K562 (cell line): ENCODE data around the gene SNRPA. TPM values are rescaled to one million over a fixed set of nuclear protein-coding genes. Genes with fewer than 3 reads are reported as not detected.

Experiments
- C11orf30 ChIP-seq: fragments of 450-650 bp; IDR thresholded peaks from 2 replicates; pipeline ENCODE4 v1.6.1; 2016; ENCODE audit warnings: low read depth, mild to moderate bottlenecking
- IFI16 ChIP-seq: fragments of 250-450 bp; sonication (Bioruptor Pico); IDR thresholded peaks from 2 replicates; pipeline ENCODE4 v2.1.2; 2022; ENCODE audit warnings: mild to moderate bottlenecking, inconsistent platforms
- JUN ChIP-seq, 2 experiments: sonication (generic) in 1 of 2; formaldehyde crosslinking in 1 of 2; IDR thresholded peaks; 2 replicates each; pipeline versions ENCODE4 v1.6.1 to v1.8.0; 2012 to 2022; ENCODE audit warnings: borderline replicate concordance in 2 of 2, mild to moderate bottlenecking in 2 of 2, improper control_type of control experiment in 1 of 2, low read depth in 1 of 2, low read length in 1 of 2, missing genetic modification reagents in 1 of 2
- KDM1A ChIP-seq, 2 experiments: fragments of 450-650 bp; IDR thresholded peaks; 2 replicates each; pipeline ENCODE4 v1.6.1; 2016; ENCODE audit warnings: mild to moderate bottlenecking in 2 of 2
- NFATC3 ChIP-seq: fragments of 450-650 bp; IDR thresholded peaks from 2 replicates; pipeline ENCODE4 v1.6.1; 2017; ENCODE audit warnings: mild to moderate bottlenecking
- NFXL1 ChIP-seq: fragments of 450-650 bp; formaldehyde crosslinking; IDR thresholded peaks from 2 replicates; pipeline ENCODE4 v1.4.0; 2021; ENCODE audit warnings: mild to moderate bottlenecking
- PHB2 ChIP-seq: fragments of 450-650 bp; IDR thresholded peaks from 2 replicates; pipeline ENCODE4 v1.6.1; 2017; ENCODE audit warnings: low read depth
- RHOXF2B ChIP-seq: fragments of 250-450 bp; sonication (Bioruptor Pico); conservative IDR thresholded peaks from 2 replicates; pipeline ENCODE4 v1.5.1; 2021
- SRF ChIP-seq, 2 experiments: fragments of 250-450, 450-650 bp in 1 of 2; sonication (Bioruptor Pico) in 1 of 2; sonication (generic) in 1 of 2; formaldehyde crosslinking; IDR thresholded peaks; 2 replicates each; pipeline versions ENCODE4 v1.5.0 to v1.5.1; 2020 to 2022; ENCODE audit warnings: mild to moderate bottlenecking in 1 of 2, missing genetic modification reagents in 1 of 2
- TCF7 ChIP-seq: sonication (generic); IDR thresholded peaks from 2 replicates; pipeline ENCODE4 v1.6.1; 2016; ENCODE audit warnings: antibody characterized with exemption, borderline replicate concordance
- ZNF165 ChIP-seq: fragments of 250-450 bp; sonication (Bioruptor Pico); IDR thresholded peaks from 2 replicates; pipeline ENCODE4 v1.4.0; 2020; ENCODE audit warnings: borderline replicate concordance
- ZNF695 ChIP-seq: fragments of 450-650 bp; formaldehyde crosslinking; IDR thresholded peaks from 2 replicates; pipeline ENCODE4 v1.4.0; 2020; ENCODE audit warnings: mild to moderate bottlenecking, moderate library complexity
- ZSCAN29 ChIP-seq: fragments of 450-650 bp; IDR thresholded peaks from 2 replicates; pipeline ENCODE4 v1.6.1; 2017
- polyA plus RNA-seq, 8 experiments: library from polyadenylated mRNA; depleted of rRNA in 4 of 8; stranded (reverse) in 5 of 8; unstranded in 3 of 8; fragments of >200 nt; fragmentation: Nextera tagmentation in 2 of 8; fragmentation: Illumina TruSeq in 1 of 8; extraction: Ambion mirVana in 2 of 8; extraction: Trizol in 1 of 8; gene quantifications; 2 replicates each; pipeline versions ENCODE4 v1.2.1 to v1.2.3, GENCODE V29; 2011 to 2014; ENCODE audit warnings: inconsistent platforms in 1 of 8, missing spikeins in 1 of 8
- total RNA-seq, 7 experiments: library from RNA; depleted of rRNA in 6 of 7; stranded (reverse); fragments of >200 nt in 6 of 7; fragmentation: Illumina TruSeq in 2 of 7; extraction: Trizol in 2 of 7; gene quantifications; 2 replicates each; pipeline versions ENCODE4 v1.2.1 to v1.2.3, GENCODE V29; 2011 to 2021; ENCODE audit warnings: low replicate concordance in 1 of 7
- TF ChIP-seq, protein P1 (sequence below): fragments of 250-450 bp; sonication (Bioruptor Pico); IDR thresholded peaks from 2 replicates; pipeline ENCODE4 v1.8.0; 2022; ENCODE audit warnings: moderate library complexity, mild to moderate bottlenecking, inconsistent platforms
- TF ChIP-seq, protein P2 (sequence below): fragments of 200-400 bp; formaldehyde crosslinking; IDR thresholded peaks from 2 replicates; pipeline ENCODE4 v1.6.1; 2017; ENCODE audit warnings: mild to moderate bottlenecking, low read depth, low read length, moderate library complexity
- TF ChIP-seq, protein P3 (sequence below): fragments of 450-650 bp; IDR thresholded peaks from 2 replicates; pipeline ENCODE4 v1.6.1; 2018; ENCODE audit not compliant: partially characterized antibody
- TF ChIP-seq, protein P4 (sequence below): fragments of 250-450 bp; sonication (Bioruptor Pico); IDR thresholded peaks from 2 replicates; pipeline ENCODE4 v1.4.0; 2020; ENCODE audit warnings: mild to moderate bottlenecking, moderate library complexity

Gene SNRPA
- total and polyA plus RNA-seq, 9 of the 15 experiments (the other 6 are each of a cell fraction or from before 2014, with no cell fraction given) = 16.3 to 311 (median 193) TPM

DNA sequence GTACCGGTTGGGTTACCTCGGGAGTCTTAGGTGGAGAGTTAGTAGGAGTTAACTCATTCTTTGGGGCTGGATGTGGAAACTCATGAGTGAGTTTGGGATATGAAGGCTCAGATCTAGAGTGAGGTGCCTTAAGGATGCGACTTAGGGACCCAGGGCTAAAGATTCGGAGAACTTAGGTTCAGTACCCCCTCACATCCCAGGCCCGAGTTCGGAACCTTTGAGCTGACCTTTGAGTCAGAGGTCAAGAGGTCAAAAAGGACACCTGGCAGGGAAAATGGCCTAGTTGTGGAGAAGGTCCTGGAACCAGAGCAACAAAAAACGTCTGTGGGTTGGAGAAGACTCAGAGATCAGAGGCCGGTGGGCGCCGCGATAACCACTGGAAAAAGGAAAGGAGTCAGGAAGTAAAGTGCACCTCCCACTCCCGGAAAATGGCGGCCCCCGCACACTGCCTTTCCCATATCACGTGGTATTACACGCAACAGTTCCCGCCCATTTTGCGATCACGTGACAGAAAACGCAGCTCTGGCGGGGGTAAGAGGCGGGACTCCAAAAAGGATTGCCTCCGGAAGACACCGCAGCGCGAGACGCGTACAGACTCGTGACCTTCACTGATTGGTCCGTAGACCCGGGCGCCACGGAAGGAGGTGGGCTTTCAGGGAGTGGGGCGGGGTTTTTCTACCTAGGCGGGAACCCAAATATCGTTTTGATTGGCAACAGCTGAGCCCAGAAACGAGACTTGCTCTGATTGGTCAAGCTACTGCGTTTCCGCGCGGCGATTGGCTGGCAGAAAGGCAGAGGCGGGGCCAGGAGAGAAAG lies 737 bp upstream of the SNRPA start, which contains the start of gene ACTMAP (continued):
- TF ChIP-seq, protein P1, sequence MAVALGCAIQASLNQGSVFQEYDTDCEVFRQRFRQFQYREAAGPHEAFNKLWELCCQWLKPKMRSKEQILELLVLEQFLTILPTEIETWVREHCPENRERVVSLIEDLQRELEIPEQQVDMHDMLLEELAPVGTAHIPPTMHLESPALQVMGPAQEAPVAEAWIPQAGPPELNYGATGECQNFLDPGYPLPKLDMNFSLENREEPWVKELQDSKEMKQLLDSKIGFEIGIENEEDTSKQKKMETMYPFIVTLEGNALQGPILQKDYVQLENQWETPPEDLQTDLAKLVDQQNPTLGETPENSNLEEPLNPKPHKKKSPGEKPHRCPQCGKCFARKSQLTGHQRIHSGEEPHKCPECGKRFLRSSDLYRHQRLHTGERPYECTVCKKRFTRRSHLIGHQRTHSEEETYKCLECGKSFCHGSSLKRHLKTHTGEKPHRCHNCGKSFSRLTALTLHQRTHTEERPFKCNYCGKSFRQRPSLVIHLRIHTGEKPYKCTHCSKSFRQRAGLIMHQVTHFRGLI (CRISPR knock-in tag) = no peak
- TF ChIP-seq ZNF165 (CRISPR knock-in tag) (no peak), PHB2 (no peak), C11orf30 (peak; percentile 24), NFATC3 (peak; percentile 82), KDM1A (IDR thresholded peaks at IDR 0.05) (no peak), IFI16 (CRISPR knock-in tag) (no peak), RHOXF2B (CRISPR knock-in tag) (peak; percentile 69; the same call in 1 of the 2 replicates), TCF7 (no peak; the same call in 1 of the 2 replicates), ZNF695 (CRISPR knock-in tag) (no peak), SRF (CRISPR knock-in tag; IDR thresholded peaks at IDR 0.05) (no peak), NFXL1 (CRISPR knock-in tag) (no peak), JUN (IDR thresholded peaks at IDR 0.05; ENCODE audit: borderline replicate concordance, low read depth, low read length) (0 out of 2 replicates have a peak, but pooled peaks have one; percentile 49), JUN (CRISPR knock-in tag; IDR thresholded peaks at IDR 0.05; ENCODE audit: borderline replicate concordance) (no peak), ZSCAN29 (peak; percentile 69; the same call in 1 of the 2 replicates)
- TF ChIP-seq, protein P2, sequence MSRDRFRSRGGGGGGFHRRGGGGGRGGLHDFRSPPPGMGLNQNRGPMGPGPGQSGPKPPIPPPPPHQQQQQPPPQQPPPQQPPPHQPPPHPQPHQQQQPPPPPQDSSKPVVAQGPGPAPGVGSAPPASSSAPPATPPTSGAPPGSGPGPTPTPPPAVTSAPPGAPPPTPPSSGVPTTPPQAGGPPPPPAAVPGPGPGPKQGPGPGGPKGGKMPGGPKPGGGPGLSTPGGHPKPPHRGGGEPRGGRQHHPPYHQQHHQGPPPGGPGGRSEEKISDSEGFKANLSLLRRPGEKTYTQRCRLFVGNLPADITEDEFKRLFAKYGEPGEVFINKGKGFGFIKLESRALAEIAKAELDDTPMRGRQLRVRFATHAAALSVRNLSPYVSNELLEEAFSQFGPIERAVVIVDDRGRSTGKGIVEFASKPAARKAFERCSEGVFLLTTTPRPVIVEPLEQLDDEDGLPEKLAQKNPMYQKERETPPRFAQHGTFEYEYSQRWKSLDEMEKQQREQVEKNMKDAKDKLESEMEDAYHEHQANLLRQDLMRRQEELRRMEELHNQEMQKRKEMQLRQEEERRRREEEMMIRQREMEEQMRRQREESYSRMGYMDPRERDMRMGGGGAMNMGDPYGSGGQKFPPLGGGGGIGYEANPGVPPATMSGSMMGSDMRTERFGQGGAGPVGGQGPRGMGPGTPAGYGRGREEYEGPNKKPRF = no peak
- TF ChIP-seq, protein P3, sequence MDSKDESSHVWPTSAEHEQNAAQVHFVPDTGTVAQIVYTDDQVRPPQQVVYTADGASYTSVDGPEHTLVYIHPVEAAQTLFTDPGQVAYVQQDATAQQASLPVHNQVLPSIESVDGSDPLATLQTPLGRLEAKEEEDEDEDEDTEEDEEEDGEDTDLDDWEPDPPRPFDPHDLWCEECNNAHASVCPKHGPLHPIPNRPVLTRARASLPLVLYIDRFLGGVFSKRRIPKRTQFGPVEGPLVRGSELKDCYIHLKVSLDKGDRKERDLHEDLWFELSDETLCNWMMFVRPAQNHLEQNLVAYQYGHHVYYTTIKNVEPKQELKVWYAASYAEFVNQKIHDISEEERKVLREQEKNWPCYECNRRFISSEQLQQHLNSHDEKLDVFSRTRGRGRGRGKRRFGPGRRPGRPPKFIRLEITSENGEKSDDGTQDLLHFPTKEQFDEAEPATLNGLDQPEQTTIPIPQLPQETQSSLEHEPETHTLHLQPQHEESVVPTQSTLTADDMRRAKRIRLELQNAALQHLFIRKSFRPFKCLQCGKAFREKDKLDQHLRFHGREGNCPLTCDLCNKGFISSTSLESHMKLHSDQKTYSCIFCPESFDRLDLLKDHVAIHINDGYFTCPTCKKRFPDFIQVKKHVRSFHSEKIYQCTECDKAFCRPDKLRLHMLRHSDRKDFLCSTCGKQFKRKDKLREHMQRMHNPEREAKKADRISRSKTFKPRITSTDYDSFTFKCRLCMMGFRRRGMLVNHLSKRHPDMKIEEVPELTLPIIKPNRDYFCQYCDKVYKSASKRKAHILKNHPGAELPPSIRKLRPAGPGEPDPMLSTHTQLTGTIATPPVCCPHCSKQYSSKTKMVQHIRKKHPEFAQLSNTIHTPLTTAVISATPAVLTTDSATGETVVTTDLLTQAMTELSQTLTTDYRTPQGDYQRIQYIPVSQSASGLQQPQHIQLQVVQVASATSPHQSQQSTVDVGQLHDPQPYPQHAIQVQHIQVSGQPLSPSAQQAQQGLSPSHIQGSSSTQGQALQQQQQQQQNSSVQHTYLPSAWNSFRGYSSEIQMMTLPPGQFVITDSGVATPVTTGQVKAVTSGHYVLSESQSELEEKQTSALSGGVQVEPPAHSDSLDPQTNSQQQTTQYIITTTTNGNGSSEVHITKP = peak; percentile 42
- TF ChIP-seq, protein P4, sequence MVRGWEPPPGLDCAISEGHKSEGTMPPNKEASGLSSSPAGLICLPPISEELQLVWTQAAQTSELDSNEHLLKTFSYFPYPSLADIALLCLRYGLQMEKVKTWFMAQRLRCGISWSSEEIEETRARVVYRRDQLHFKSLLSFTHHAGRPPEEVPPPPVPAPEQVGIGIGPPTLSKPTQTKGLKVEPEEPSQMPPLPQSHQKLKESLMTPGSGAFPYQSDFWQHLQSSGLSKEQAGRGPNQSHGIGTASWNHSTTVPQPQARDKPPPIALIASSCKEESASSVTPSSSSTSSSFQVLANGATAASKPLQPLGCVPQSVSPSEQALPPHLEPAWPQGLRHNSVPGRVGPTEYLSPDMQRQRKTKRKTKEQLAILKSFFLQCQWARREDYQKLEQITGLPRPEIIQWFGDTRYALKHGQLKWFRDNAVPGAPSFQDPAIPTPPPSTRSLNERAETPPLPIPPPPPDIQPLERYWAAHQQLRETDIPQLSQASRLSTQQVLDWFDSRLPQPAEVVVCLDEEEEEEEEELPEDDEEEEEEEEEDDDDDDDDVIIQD (CRISPR knock-in tag) = no peak
